HT-29 (cell line): ENCODE measurements around the gene SDCCAG8. TPM values are rescaled to one million over a fixed set of nuclear protein-coding genes. Genes with fewer than 3 reads are reported as not detected.
"Not testable (repeated sequence)": the region's sequence is repeated elsewhere in the genome, so short reads cannot be mapped to it uniquely, and the experiment has no call there.

Experiments
- DNase-seq: peaks from one replicate; pipeline ENCODE4 v3.0.0-alpha.2; 2015; ENCODE audit warnings: low spot score
- total RNA-seq: library from RNA; depleted of rRNA; stranded (reverse); fragments of >200 nt; shearing (Covaris generic); gene quantifications from 2 replicates; pipeline ENCODE4 v1.2.3, GENCODE V29; 2014; rRNA removed

SDCCAG8 gene
- 5.9 and 9.7 TPM in 2 replicates for total RNA-seq

DNA sequence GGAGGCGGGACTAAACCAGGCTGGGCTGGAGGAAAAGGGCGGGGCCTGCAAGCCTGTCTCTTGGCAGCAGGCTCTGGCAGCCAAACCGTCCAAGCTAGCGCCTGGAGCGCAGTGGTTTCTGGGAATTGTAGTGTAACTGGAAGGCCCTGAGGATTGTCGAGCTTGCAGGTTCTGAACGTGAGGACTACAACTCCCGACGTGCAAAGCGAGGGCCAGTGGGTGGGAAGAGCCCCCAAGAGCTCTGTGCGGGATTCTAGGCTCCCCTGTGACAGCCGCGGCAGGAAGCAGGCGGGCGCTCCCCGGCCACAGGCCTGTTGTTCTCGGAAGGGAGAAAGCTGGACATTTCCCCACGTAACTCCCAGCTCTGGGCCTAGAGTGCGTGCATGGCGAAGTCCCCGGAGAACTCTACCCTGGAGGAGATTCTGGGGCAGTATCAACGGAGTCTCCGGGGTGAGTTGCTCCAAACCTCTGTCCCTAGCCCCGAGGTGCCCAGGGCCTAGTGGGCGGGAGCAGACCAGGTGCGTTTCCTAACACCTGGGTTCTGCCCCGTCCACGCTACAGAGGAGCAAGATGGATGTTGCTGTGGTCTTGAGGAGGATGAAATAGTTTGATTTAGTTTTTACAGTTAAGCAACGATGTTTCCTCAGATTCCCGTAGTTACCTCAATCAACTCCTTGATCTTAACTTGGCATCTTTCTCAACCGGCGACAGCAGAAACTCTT is at the start of gene SDCCAG8:
Gene SDCCAG8, plus strand, starts transcription at position 251 of the 722 bp plus-strand sequence. Its CDS starts 133 bp downstream, at position 384.
- peak; percentile 99 for DNase-seq

DNA sequence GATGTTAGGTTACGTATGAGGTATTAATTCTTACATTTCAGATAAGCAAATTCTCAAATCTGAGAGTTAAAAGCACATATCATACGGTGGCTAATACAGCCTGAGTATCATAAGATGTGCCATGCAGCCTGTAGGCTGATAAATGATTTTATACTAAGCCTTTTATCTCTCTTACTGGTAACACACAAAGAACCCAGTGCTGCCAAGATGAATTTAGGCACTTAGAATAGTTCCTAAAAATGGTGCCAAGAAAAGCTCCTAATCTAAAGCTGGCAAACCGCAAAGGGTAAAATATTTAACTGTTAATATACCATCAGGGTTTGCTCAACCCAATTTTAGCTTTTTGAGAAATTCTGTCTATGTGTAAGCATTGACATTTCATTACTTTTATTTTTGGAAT is 43.9 kb upstream of the SDCCAG8 start:
- DNase-seq: not testable (repeated sequence)

DNA sequence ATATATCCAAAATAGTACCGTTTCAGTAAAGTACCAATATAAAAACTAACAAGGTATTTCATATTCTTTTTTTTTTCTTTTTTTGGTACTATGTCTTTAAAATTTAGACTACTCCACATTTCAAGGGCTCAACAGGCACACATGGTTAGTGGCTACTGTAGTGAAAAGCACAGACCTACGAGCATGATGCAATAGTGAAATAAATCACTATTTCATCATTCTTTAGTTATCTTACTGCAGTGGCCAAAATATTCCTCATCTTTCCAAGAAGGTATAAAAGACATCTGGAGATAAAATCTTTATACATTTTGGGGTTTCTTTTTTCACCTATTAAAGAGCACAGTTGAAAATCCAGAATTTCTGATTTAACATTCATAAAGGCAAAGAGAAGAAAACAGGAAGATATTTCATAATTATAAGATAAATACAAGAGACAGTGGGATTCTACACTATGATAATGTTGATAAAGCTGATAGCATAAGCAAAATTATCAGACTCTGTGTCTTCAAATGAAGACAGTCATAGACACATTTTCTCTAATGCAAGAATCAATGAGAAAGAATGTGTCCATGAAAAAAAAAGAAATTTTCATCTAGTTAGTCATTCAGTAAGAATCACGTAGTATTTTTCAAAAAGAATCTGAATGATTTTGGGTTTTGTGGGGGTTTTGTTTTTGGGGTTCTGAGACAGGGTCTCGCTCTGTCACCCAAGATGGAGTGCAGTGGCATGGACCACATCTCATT is 42.6 kb upstream of the SDCCAG8 start:
- DNase-seq: no peak

DNA sequence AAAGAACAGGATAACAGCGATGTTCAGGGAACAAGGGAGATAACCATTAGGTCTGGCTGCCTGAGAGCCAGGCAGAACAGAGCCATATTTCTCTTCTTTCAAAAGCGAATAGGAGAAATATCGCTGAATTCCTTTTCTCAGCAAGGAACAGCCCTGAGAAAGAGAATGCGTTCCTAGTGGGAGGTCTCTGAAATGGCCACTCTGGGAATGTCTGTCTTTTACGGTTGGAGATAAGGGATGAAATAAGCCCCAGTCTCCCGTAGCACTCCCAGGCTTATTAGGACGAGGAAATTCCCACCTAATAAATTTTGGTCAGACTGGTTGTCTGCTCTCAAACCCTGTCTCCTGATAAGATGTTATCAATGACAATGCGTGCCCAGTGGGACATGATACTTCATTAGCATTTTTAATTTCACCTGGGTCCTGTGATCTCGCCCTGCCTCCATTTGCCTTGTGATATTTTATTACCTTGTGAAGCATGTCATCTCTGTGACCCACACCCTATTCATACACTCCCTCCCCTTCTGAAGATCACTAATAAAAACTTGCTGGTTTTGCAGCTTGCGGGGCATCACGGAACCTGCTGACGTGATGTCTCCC is 40.5 kb upstream of the SDCCAG8 start:
- DNase-seq: not testable (repeated sequence)

GRCh38 chr1:243216741-243217140 is 39.1 kb upstream of the SDCCAG8 start:
- DNase-seq: no peak

DNA sequence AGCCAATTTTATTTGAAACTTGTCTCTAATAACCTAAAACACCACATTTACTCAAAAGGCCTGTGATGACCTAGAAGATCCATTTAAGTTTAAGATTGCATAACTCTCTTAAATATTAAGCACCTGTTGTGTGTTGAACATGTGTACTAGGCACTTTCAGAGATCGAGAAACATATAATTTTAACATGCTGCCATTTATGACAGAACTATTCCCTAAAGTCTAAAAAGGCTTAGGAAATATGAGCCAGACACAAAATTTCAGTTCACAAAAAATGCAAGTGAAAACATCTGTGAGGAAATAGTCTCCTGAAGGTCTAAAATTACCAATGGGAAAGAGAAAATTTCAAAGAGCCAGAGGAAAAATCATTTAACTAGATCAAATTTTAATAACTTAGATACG is 38.5 kb upstream of the SDCCAG8 start:
- DNase-seq: no peak

GRCh38 chr1:243218059-243218458 is 37.8 kb upstream of the SDCCAG8 start:
- DNase-seq: no peak

- DNase-seq: no peak
Measured at GRCh38 chr1:243227622-243228021, 28.2 kb upstream of the SDCCAG8 start.

DNA sequence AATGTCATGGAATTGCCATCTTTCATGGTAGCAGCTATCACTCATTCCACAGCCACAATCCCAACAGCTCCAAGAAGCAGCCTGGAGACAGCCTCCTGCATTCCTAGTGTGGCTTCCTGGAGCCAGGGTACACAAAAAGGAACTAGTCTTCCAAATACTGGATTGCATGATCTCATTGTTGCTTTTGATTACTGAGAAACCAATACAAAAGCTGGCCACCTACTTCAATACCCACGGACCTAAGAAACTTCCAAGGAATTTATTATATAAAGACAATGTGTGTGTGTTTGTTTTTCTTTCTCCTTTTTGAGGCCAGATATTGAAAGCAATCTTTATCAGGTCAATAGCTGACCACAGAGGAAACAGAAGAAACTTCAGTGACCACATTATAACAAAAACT is 26.3 kb upstream of the SDCCAG8 start:
- no peak for DNase-seq

- no peak for DNase-seq
Measured at GRCh38 chr1:243230914-243231313, 24.9 kb upstream of the SDCCAG8 start.

- DNase-seq: no peak
Measured at GRCh38 chr1:243233908-243234307, 21.9 kb upstream of the SDCCAG8 start.

GRCh38 chr1:243234978-243235647 is 20.7 kb upstream of the SDCCAG8 start:
- no peak for DNase-seq

- no peak for DNase-seq
Measured at GRCh38 chr1:243236604-243237252, 19.1 kb upstream of the SDCCAG8 start.

GRCh38 chr1:243244432-243244841 is 11.4 kb upstream of the SDCCAG8 start:
- DNase-seq: no peak

DNA sequence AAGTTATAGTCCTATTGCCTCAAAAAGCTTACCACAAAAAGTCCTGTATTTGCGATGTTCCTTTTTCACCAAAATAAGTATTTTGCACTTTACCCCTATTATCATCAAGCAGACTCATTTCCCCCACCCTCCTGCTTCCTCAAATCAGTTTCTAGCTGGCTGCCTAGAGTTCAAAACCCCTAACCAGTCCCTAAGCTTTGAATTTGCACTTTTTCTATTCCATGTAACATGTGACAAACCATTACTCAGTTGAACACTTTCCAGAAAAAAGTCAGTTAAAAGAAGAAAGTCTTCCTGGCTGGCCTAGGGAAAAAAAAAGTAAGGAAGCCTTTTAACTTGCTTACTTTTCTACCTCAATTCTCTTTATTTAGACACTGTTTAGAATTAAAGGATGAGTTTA is 8.9 kb upstream of the SDCCAG8 start:
- no peak for DNase-seq

GRCh38 chr1:243247901-243248300 is 7.9 kb upstream of the SDCCAG8 start:
- no peak for DNase-seq

DNA sequence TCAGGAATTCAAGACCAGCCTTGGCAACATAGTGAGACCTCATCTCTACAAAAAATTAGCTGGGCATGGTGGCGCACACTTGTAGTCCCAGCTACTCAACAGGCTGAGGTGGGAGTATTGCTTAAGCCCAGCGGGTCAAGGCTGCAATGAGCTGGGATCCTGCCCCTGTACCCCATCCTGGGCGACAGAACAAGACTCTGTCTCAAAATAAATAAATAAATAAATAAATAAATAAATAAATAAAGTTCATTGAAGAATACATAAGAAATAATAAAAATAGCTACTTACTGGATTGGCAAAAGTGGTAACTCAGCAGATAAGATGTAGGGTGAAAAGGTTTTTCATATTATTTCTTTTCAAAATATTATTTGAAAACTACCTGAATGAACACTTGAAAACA is 6.6 kb upstream of the SDCCAG8 start:
- DNase-seq: no peak

- no peak for DNase-seq
Measured at GRCh38 chr1:243250102-243250501, 5.7 kb upstream of the SDCCAG8 start.

DNA sequence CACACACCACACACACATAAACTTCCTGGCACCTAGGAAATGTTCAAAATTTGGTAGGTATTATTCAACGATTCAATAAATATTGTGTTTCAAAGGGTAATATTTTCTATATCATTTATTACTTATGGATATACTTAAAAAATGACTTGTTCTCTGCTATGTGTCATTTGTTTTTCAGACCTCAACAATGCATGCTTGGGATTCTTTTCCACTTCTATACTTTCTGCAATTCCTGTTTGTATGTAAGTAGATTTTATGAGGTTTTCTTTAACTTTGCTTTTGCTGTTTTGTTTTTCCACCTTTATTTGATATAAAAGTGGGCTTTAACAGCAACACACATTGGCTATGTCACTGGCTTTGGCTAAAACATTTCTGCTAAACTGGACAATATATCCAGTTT is 4.3 kb upstream of the SDCCAG8 start:
- no peak for DNase-seq

GRCh38 chr1:243253211-243253925 is 2.5 kb upstream of the SDCCAG8 start:
- peak; percentile 28 for DNase-seq

DNA sequence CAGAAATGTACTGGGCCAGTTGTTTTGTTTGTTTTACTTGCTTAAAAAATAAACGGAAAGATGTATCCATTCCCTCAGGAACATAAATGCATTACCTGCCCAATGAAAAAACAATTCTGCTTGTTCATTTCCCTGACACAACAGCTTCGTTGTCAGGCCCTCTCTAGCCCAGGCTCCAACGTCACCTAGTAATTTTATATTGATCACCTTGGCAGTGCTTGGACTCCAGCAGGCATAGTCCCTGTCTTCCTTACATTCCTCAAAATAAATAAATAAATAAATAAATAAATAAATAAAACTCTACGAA is 2.0 kb upstream of the SDCCAG8 start:
- no peak for DNase-seq
